ENCODE measurements around the gene NUAK1. TPM values are rescaled to one million over a fixed set of nuclear protein-coding genes. Genes with fewer than 3 reads are reported as not detected.

The NUAK1 gene
- total RNA-seq, 1 donor: 0.52 TPM

GRCh38 chr12:106113446-106113823 is 25.3 kb downstream of the NUAK1 start:
- Histone ChIP-seq H3K27me3 (ENCODE audit: insufficient read depth, low read length) (peaks cover 4% of the 10 kb centered on the region), H3K9me3 (ENCODE audit: low read depth, low read length) (no peaks in the 10 kb centered on the region), H3K4me1 (ENCODE audit: insufficient read depth, low read length) (no peaks in the 10 kb centered on the region), H3K4me3 (ENCODE audit: low read length) (no peak overlapping the region)

GRCh38 chr12:106113042-106113441 is 25.7 kb downstream of the NUAK1 start:
- no peaks in the 10 kb centered on the region for H3K4me1 ChIP-seq (ENCODE audit: insufficient read depth, low read length)
- H3K9me3 ChIP-seq (ENCODE audit: low read depth, low read length): no peaks in the 10 kb centered on the region
- no peak overlapping the region for H3K4me3 ChIP-seq (ENCODE audit: low read length)
- peaks cover 4% of the 10 kb centered on the region for H3K27me3 ChIP-seq (ENCODE audit: insufficient read depth, low read length)

GRCh38 chr12:106112145-106112821 is 26.5 kb downstream of the NUAK1 start:
- Histone ChIP-seq H3K9me3 (ENCODE audit: low read depth, low read length) (no peaks in the 10 kb centered on the region), H3K4me1 (ENCODE audit: insufficient read depth, low read length) (no peaks in the 10 kb centered on the region), H3K27me3 (ENCODE audit: insufficient read depth, low read length) (peaks cover 4% of the 10 kb centered on the region), H3K4me3 (ENCODE audit: low read length) (no peak overlapping the region)

GRCh38 chr12:106110626-106111300 is 28.0 kb downstream of the NUAK1 start:
- H3K4me3 ChIP-seq (ENCODE audit: low read length): no peak overlapping the region
- no peaks in the 10 kb centered on the region for H3K4me1 ChIP-seq (ENCODE audit: insufficient read depth, low read length)
- peaks cover 4% of the 10 kb centered on the region for H3K27me3 ChIP-seq (ENCODE audit: insufficient read depth, low read length)
- H3K9me3 ChIP-seq (ENCODE audit: low read depth, low read length): no peaks in the 10 kb centered on the region

- Histone ChIP-seq H3K4me3 (ENCODE audit: low read length) (no peak overlapping the region), H3K9me3 (ENCODE audit: low read depth, low read length) (no peaks in the 10 kb centered on the region), H3K4me1 (ENCODE audit: insufficient read depth, low read length) (no peaks in the 10 kb centered on the region), H3K27me3 (ENCODE audit: insufficient read depth, low read length) (peaks cover 4% of the 10 kb centered on the region)
Observed at GRCh38 chr12:106109168-106109910, 29.4 kb downstream of the NUAK1 start.

- no peaks in the 10 kb centered on the region for H3K4me1 ChIP-seq (ENCODE audit: insufficient read depth, low read length)
- peaks cover 4% of the 10 kb centered on the region for H3K27me3 ChIP-seq (ENCODE audit: insufficient read depth, low read length)
- no peaks in the 10 kb centered on the region for H3K9me3 ChIP-seq (ENCODE audit: low read depth, low read length)
- H3K4me3 ChIP-seq (ENCODE audit: low read length): no peak overlapping the region
Observed at GRCh38 chr12:106108185-106108835, 30.4 kb downstream of the NUAK1 start.

- Histone ChIP-seq H3K9me3 (ENCODE audit: low read depth, low read length) (no peaks in the 10 kb centered on the region), H3K4me1 (ENCODE audit: insufficient read depth, low read length) (no peaks in the 10 kb centered on the region), H3K27me3 (ENCODE audit: insufficient read depth, low read length) (peaks cover 4% of the 10 kb centered on the region), H3K4me3 (ENCODE audit: low read length) (no peak overlapping the region)
Observed at GRCh38 chr12:106107566-106107965, 31.2 kb downstream of the NUAK1 start.

- Histone ChIP-seq H3K4me3 (ENCODE audit: low read length) (no peak overlapping the region), H3K27me3 (ENCODE audit: insufficient read depth, low read length) (peaks cover 4% of the 10 kb centered on the region), H3K9me3 (ENCODE audit: low read depth, low read length) (no peaks in the 10 kb centered on the region), H3K4me1 (ENCODE audit: insufficient read depth, low read length) (no peaks in the 10 kb centered on the region)
Observed at GRCh38 chr12:106106892-106107291, 31.9 kb downstream of the NUAK1 start.

GRCh38 chr12:106106061-106106566 is 32.6 kb downstream of the NUAK1 start:
- peaks cover 4% of the 10 kb centered on the region for H3K27me3 ChIP-seq (ENCODE audit: insufficient read depth, low read length)
- H3K9me3 ChIP-seq (ENCODE audit: low read depth, low read length): no peaks in the 10 kb centered on the region

GRCh38 chr12:106101803-106102202 is 37.0 kb downstream of the NUAK1 start:
- Histone ChIP-seq H3K4me3 (ENCODE audit: low read length) (no peak overlapping the region), H3K27me3 (ENCODE audit: insufficient read depth, low read length) (no peaks in the 10 kb centered on the region), H3K9me3 (ENCODE audit: low read depth, low read length) (no peaks in the 10 kb centered on the region), H3K4me1 (ENCODE audit: insufficient read depth, low read length) (no peaks in the 10 kb centered on the region)

More at GRCh38 chr12:106106061-106106566, 32.6 kb downstream of the NUAK1 start:
- Histone ChIP-seq H3K4me1 (ENCODE audit: insufficient read depth, low read length) (no peaks in the 10 kb centered on the region), H3K4me3 (ENCODE audit: low read length) (no peak overlapping the region)

GRCh38 chr12:106098691-106099200 is 40.0 kb downstream of the NUAK1 start:
- Histone ChIP-seq H3K4me3 (ENCODE audit: low read length) (no peak overlapping the region), H3K9me3 (ENCODE audit: low read depth, low read length) (no peaks in the 10 kb centered on the region), H3K4me1 (ENCODE audit: insufficient read depth, low read length) (no peaks in the 10 kb centered on the region), H3K27me3 (ENCODE audit: insufficient read depth, low read length) (no peaks in the 10 kb centered on the region)

GRCh38 chr12:106097011-106097410 is 41.7 kb downstream of the NUAK1 start:
- no peak overlapping the region for H3K4me3 ChIP-seq (ENCODE audit: low read length)
- no peaks in the 10 kb centered on the region for H3K27me3 ChIP-seq (ENCODE audit: insufficient read depth, low read length)
- no peaks in the 10 kb centered on the region for H3K9me3 ChIP-seq (ENCODE audit: low read depth, low read length)
- no peaks in the 10 kb centered on the region for H3K4me1 ChIP-seq (ENCODE audit: insufficient read depth, low read length)

- Histone ChIP-seq H3K4me1 (ENCODE audit: insufficient read depth, low read length) (no peaks in the 10 kb centered on the region), H3K27me3 (ENCODE audit: insufficient read depth, low read length) (no peaks in the 10 kb centered on the region), H3K4me3 (ENCODE audit: low read length) (no peak overlapping the region), H3K9me3 (ENCODE audit: low read depth, low read length) (no peaks in the 10 kb centered on the region)
Observed at GRCh38 chr12:106096376-106096775, 42.4 kb downstream of the NUAK1 start.

GRCh38 chr12:106094304-106094703 is 44.5 kb downstream of the NUAK1 start:
- no peaks in the 10 kb centered on the region for H3K27me3 ChIP-seq (ENCODE audit: insufficient read depth, low read length)
- no peaks in the 10 kb centered on the region for H3K4me1 ChIP-seq (ENCODE audit: insufficient read depth, low read length)
- no peak overlapping the region for H3K4me3 ChIP-seq (ENCODE audit: low read length)
- H3K9me3 ChIP-seq (ENCODE audit: low read depth, low read length): no peaks in the 10 kb centered on the region

GRCh38 chr12:106093246-106093645 is 45.5 kb downstream of the NUAK1 start:
- Histone ChIP-seq H3K4me3 (ENCODE audit: low read length) (no peak overlapping the region), H3K4me1 (ENCODE audit: insufficient read depth, low read length) (no peaks in the 10 kb centered on the region), H3K27me3 (ENCODE audit: insufficient read depth, low read length) (no peaks in the 10 kb centered on the region), H3K9me3 (ENCODE audit: low read depth, low read length) (no peaks in the 10 kb centered on the region)

Measured in mononuclear cell (primary cell).